Effector CD8-positive, alpha-beta T cell (primary cell): ENCODE measurements around the gene NUP85.
"Not testable (repeated sequence)": the region's sequence is repeated elsewhere in the genome, so short reads cannot be mapped to it uniquely, and the experiment has no call there.

Experiments used
- DNase-seq: peaks from one replicate; lab custom pipeline; 2025; lab: John Stamatoyannopoulos, UW

Gene NUP85

DNA sequence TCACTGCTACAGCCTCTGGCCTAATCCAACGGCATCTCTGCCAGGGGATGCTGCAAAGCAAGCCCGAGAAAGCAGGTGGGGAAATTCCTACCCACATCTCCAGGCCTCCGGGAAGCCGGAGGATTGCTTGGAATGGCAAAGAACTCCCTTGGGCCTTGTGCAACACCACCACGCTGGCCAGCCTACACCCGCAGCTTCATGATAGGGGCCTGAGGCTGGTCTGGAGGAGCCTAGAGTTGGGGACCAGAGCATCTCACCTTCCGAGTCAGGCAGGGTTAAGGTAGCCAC, 35.6 kb downstream of the NUP85 start:
- DNase-seq: no peak

DNA sequence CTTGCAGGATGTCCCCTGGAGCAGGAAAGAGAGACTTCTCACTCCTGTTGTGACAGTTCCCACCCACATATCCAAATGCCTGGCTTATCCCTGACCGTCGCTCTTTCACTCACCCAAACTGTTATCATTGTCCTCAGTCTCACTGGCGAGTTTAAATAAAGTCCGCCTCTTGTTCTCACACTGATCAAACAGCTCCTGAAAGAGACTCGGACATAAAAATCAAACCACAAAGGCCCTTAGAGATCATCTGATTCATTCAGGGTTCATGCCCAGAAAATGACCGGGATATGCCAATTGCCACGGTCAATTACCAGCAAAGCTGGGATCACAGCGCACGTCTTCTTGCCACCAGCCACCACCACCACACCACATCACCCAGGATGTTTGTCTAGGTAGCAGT, 36.0 kb downstream of the NUP85 start:
- DNase-seq: no peak

- DNase-seq: no peak
Observed at GRCh38 chr17:75241996-75242460, 36.5 kb downstream of the NUP85 start.

GRCh38 chr17:75242461-75243042, 37.1 kb downstream of the NUP85 start:
- no peak for DNase-seq

DNA sequence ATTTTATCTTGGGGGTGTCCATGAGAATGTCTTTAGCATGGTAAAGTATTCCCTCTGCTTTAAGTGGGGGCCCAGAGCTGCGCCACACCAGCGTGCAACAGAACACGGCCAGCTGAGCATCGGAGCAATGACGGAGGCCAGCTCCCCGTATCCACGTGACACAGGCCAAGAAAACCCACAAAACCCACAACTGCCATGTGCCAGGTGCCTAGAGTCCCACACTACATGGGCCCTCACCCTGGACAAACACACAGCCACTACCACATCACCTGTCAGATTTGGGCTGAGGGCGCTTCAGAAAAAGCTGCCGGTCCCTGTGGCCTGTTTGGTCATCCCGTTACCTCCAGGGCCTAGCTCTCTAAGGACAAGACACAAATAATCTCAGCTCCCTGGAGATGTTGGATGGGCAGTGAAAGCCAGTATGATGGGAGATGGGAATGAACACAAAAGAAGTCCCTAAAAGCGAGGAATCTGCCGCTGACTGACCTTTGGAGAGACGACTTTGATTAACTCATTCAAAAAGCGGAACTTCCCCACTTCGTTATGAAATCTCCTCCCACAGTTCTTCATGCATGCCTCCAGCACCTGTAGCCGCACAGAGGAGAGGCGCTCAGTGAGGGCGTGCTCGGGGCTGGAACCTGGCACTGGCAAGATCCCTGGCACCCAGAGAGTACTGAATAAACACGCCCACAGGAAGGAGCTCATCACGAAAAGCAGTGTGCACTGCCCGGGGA, 38.8 kb downstream of the NUP85 start:
- DNase-seq: no peak

GRCh38 chr17:75245011-75245410, 39.5 kb downstream of the NUP85 start:
- no peak for DNase-seq

GRCh38 chr17:75246404-75246803, 40.9 kb downstream of the NUP85 start:
- no peak for DNase-seq

- DNase-seq: no peak
Observed at GRCh38 chr17:75249564-75249963, 44.1 kb downstream of the NUP85 start.

- DNase-seq: no peak
Observed at GRCh38 chr17:75250009-75250471, 44.6 kb downstream of the NUP85 start.

- no peak for DNase-seq
Observed at GRCh38 chr17:75252039-75252816, 46.7 kb downstream of the NUP85 start.

GRCh38 chr17:75255954-75256698, 50.6 kb downstream of the NUP85 start:
- not testable (repeated sequence) for DNase-seq

GRCh38 chr17:75257228-75257627, 51.7 kb downstream of the NUP85 start:
- DNase-seq: not testable (repeated sequence)

DNA sequence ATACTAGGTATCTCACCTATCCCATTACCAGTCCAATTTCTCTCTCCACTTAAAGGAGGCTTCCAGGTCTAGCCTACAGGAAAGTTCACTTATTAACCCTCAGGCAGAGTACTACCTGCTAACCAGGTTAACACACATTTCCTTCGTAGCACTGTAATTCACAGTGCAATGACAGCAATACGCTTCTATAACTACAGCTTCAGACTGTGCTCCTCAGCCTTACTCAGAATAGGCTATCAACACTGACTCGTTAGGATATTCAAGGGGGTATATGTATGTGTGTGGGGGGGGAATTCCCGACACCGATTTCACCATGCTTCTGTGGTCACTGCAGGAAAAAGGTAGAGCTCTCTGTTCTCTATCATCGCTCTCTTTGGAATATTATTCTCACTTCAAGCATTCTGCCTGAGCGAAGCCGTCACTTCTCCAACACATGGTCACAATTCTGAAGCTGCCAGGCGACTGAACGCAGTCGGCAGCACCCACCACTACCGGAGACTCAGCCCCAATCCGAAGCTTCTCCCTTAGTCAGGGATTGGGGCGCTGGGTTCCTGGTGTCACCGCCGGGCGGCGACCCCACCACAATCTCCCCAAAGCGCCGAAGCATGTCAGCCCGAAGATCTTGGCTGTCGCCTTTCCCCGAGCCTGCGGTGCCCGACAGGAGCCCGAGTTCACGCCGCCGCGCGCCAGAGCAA, 55.3 kb downstream of the NUP85 start:
- DNase-seq: peak; percentile 48

GRCh38 chr17:75261336-75262111, 56.0 kb downstream of the NUP85 start, which contains the start of the genes GGA3 and MRPS7:
Gene GGA3 (minus strand): TSS chr17:75261606. CDS start chr17:75261587, 19 bp downstream.
Gene MRPS7 (plus strand): TSS chr17:75261879. CDS start chr17:75261901, 22 bp downstream.
- DNase-seq: peak; percentile 93

DNA sequence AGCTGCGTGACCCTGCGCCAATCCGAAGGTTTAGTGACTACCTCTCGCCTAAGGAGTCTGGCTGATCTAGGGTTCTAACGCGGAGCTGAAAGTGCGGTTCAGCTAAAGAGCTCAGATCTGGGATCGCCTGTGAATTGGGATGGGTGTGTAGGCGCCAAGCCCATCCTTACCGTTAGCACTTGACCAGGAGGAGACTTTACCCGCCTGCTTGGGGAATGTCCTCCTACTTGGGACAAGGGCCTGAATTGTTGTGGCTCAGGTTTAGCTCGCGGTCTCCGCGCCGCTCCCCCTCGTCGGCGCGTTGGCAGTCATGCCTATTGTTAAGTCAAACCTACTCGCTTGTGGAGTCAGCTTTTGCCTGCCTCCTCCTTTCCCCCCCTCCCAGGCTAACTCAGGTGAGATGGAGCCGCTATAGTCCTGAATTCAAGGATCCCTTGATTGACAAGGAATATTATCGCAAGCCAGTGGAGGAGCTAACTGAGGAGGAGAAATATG, 56.7 kb downstream of the NUP85 start:
- no peak for DNase-seq

DNA sequence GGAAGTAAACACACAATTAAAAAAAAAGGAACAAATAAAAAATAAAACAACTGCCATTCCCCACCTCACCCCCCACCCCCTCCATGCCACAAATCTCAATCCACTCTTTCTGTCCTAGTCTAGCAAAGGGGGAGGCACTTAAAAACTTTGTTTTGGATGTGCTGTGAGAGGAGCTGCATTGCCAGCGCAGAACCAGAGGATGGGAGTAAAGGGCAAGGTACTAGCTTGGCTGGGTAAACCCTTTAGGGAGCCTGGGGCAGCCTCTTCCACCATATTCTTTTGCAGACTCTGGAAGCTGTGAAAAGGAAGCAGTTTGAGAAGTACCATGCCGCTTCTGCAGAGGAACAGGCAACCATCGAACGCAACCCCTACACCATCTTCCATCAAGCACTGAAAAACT, 57.6 kb downstream of the NUP85 start:
- no peak for DNase-seq

DNA sequence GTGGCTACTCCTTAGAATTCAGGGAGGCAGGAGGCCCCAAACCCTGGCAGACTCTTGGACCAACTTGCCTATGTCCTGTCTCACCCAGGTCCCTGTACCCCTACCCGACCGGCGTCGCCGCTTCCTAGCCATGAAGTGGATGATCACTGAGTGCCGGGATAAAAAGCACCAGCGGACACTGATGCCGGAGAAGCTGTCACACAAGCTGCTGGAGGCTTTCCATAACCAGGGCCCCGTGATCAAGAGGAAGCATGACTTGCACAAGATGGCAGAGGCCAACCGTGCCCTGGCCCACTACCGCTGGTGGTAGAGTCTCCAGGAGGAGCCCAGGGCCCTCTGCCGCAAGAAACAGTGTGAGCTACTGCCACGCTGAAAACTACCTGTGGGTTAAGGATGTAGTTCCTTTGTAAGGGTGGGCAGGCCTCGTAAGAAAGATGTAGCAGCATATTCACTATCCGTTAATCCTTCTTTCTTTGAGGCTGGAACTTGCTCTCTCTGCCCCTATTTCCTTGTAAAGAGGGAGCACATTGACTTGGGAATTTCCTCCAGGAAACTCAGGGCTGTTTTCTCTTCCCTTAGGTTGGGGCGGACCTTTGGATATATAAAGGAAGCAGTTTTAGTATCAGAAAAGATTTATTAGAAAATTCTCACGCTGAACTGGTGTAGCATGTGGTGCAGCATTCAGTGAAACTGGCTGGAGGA, 60.3 kb downstream of the NUP85 start:
- DNase-seq: no peak

DNA sequence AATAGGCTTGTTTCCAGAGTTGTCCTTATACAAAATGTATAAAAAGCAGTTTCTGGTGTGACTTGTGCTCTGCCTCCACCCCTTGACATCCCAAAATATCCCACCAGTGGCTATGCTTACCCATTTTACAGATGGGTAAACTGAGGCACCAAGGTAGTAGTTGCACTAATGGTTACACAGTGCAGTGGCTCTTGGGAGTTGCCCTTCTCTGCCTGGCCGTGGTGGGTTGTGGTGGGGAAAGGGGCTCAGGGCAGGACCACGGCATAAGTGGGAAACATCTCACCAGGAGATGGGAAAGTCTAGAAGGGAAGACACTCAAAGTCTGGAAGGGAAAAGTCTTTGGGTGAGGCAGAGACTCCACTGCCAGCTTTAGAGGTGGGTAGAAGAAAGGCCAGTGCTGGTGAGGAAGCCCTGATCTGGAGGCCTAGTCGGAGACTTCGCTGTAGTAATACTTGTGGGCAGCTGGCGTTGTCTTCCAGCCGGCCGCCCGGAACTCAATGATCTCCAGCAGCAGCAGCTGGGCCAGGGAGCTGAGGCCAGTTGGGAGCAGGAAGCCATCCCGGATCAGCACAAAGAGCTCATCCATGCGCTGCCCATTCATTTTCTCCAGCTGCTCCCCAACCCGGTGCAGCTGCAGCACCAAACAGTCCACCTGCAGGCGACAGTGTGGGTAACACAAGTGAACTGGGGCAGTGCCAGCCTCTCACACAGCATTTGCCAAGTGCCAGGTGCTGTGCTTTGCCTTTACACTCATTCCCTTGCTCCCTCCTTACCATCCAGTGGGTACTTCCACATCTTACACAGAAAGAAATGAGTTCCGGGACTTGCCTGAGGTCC, 61.1 kb downstream of the NUP85 start:
- no peak for DNase-seq

GRCh38 chr17:75267153-75267410, 61.6 kb downstream of the NUP85 start:
- no peak for DNase-seq
